Right lobe of liver (tissue), 6 donors: ENCODE data around the gene RIPOR3. TPM values are rescaled to one million over a fixed set of nuclear protein-coding genes. Genes with fewer than 3 reads are reported as not detected.

ENCODE experiments used
- ATAC-seq, 4 donors: fragments of 200-7000 bp; cut with Tn5 transposase; one replicate each; pipeline ENCODE4 v1.9.1; 2020; ENCODE audit warnings: mild to moderate bottlenecking in 4 of 4, moderate library complexity in 4 of 4
- DNase-seq, 3 donors: peaks; one replicate each; pipeline ENCODE4 v3.0.0-alpha.2; 2020
- H3K27ac ChIP-seq, 3 donors: fragments of 200-600 bp; one replicate each; pipeline ENCODE4 v1.8.0; 2022
- H3K27me3 ChIP-seq, 2 donors: fragments of 200-600 bp; one replicate each; pipeline ENCODE4 v1.8.0; 2022
- H3K36me3 ChIP-seq, 4 donors: fragments of 200-600 bp; sonication (generic) in 1 of 4; one replicate each; pipeline versions ENCODE4 v1.5.1 to v1.8.0; 2017 to 2022; ENCODE audit warnings: control low read depth in 1 of 4
- H3K4me1 ChIP-seq, 4 donors: fragments of 200-600 bp; sonication (generic) in 1 of 4; one replicate each; pipeline versions ENCODE4 v1.5.1 to v1.8.0; 2017 to 2022; ENCODE audit warnings: control low read depth in 1 of 4
- H3K4me3 ChIP-seq, 3 donors: fragments of 200-600 bp; one replicate each; pipeline ENCODE4 v1.8.0; 2022
- H3K9me3 ChIP-seq, 4 donors: fragments of 200-600 bp; sonication (generic) in 1 of 4; one replicate each; pipeline versions ENCODE4 v1.5.1 to v1.8.0; 2017 to 2022; ENCODE audit warnings: control low read depth in 1 of 4
- CTCF ChIP-seq, 4 donors: fragments of 200-600 bp in 3 of 4; fragments of 450-650 bp in 1 of 4; IDR thresholded peaks; one replicate each; pipeline versions ENCODE4 v1.5.1 to v1.8.0; 2016 to 2022; ENCODE audit warnings: antibody characterized with exemption in 4 of 4, mild to moderate bottlenecking in 2 of 4
- POLR2A ChIP-seq: fragments of 450-650 bp; IDR thresholded peaks from one replicate; pipeline ENCODE4 v1.6.1; 2017; ENCODE audit warnings: antibody characterized with exemption, mild to moderate bottlenecking
- WGBS: methylation state at CpG from one replicate; pipeline ENCODE4 v1.1.6; 2018; ENCODE audit warnings: low coverage, low lambda C conversion rate; ENCODE audit not compliant: insufficient coverage; ENCODE audit errors: missing lambda C conversion rate; 5-methylcytosine and 5-hydroxymethylcytosine counted together
- intact Hi-C, 2 donors: fragments of 100-400 bp; cut with DNase I; formaldehyde crosslinking; loops; one replicate each; pipeline versions ENCODE4 v1.11.2 to v1.14.1; 2022
- total RNA-seq, 6 experiments: library from RNA; depleted of rRNA in 2 of 6; stranded (reverse); fragments of >200 nt in 2 of 6; fragmentation: NEBNext Ultra II Directional in 3 of 6; extraction: Animal tissue kit (Norgen Biotek cat#: 25700) in 3 of 6; gene quantifications; one replicate each; pipeline versions ENCODE4 v1.1.0 to v1.2.4, GENCODE V29; 2016 to 2023
- donor health status: DM: no; HTN: yes; CAD: no.
- donor health status: DM: no; HTN: no; CAD: no.
- donor health status: DM: no; HTN: no; CAD: no.
- donor health status: DM: no; HTN: yes; CAD: no.
- donor health status: DM: no; HTN: yes; CAD: no.

RIPOR3 gene
- total RNA-seq, 6 experiments from 2014 or later, result 4.8 to 13.8 (median 8.9) TPM

GRCh38 chr20:50568549-50568942 lies 122.8 kb downstream of the RIPOR3 start:
- no peaks in the 10 kb centered on the region for H3K27me3 ChIP-seq
- no peak overlapping the region for H3K4me3 ChIP-seq
- WGBS, result 88% methylated on average over 9 of the region's 11 CpGs
- intact Hi-C loops, result no loop called here
- no peak for TF ChIP-seq CTCF (IDR thresholded peaks at IDR 0.05)
- H3K4me1 ChIP-seq, result peaks cover 0 to 21% (median 10%) of the 10 kb centered on the region in 4 donors
- DNase-seq (no peak), ATAC-seq (no peak)
- H3K27ac ChIP-seq, result no peak overlapping the region
- H3K36me3 ChIP-seq, result peaks cover 0 to 33% (median 4%) of the 10 kb centered on the region in 4 donors
- H3K9me3 ChIP-seq, result no peaks in the 10 kb centered on the region

GRCh38 chr20:50567860-50568548 lies 123.3 kb downstream of the RIPOR3 start:
- WGBS, result 85% methylated on average over 10 of the region's 18 CpGs
- ATAC-seq, result no peak

GRCh38 chr20:50565871-50566270 lies 125.5 kb downstream of the RIPOR3 start:
- Histone ChIP-seq H3K27me3 (no peaks in the 10 kb centered on the region), H3K9me3 (no peaks in the 10 kb centered on the region), H3K4me3 (no peak overlapping the region), H3K27ac (no peak overlapping the region), H3K4me1 (peaks cover 0 to 8% (median 0%) of the 10 kb centered on the region in 4 donors), H3K36me3 (peaks cover 0 to 33% (median 4%) of the 10 kb centered on the region in 4 donors)
- no peak for ATAC-seq
- TF ChIP-seq POLR2A (no peak), CTCF (IDR thresholded peaks at IDR 0.05) (no peak)
- WGBS, result 97% methylated on average over 3 of the region's 4 CpGs
- no peak for DNase-seq
- intact Hi-C loops, result no loop called here

More at GRCh38 chr20:50567860-50568548, 123.3 kb downstream of the RIPOR3 start:
- peaks cover 0 to 18% (median 4%) of the 10 kb centered on the region in 4 donors for H3K4me1 ChIP-seq
- H3K36me3 ChIP-seq, result peaks cover 0 to 33% (median 4%) of the 10 kb centered on the region in 4 donors
- no peak overlapping the region for H3K27ac ChIP-seq
- H3K9me3 ChIP-seq, result no peaks in the 10 kb centered on the region
- TF ChIP-seq POLR2A (no peak), CTCF (IDR thresholded peaks at IDR 0.05) (no peak)
- intact Hi-C loops, result no loop called here
- no peak overlapping the region for H3K4me3 ChIP-seq
- H3K27me3 ChIP-seq, result no peaks in the 10 kb centered on the region
- DNase-seq, result no peak

GRCh38 chr20:50565383-50565782 lies 126.0 kb downstream of the RIPOR3 start:
- no peak overlapping the region for H3K27ac ChIP-seq
- DNase-seq (no peak), ATAC-seq (no peak)
- WGBS, result 83% methylated on average over 2 of the region's 2 CpGs
- no peaks in the 10 kb centered on the region for H3K27me3 ChIP-seq
- intact Hi-C loops, result no loop called here
- peaks cover 0 to 33% (median 4%) of the 10 kb centered on the region in 4 donors for H3K36me3 ChIP-seq
- no peak for TF ChIP-seq CTCF (IDR thresholded peaks at IDR 0.05)
- no peak for TF ChIP-seq POLR2A
- peaks cover 0 to 8% (median 0%) of the 10 kb centered on the region in 4 donors for H3K4me1 ChIP-seq
- no peaks in the 10 kb centered on the region for H3K9me3 ChIP-seq
- no peak overlapping the region for H3K4me3 ChIP-seq
